HepG2 (cell line): ENCODE measurements around the gene GLTPD2. TPM values are rescaled to one million over a fixed set of nuclear protein-coding genes. Genes with fewer than 3 reads are reported as not detected.

Source experiments
- ATF1 ChIP-seq: IDR thresholded peaks from 2 replicates; pipeline ENCODE4 v1.6.1; 2016; ENCODE audit warnings: mild to moderate bottlenecking, control low read depth
- BHLHE40 ChIP-seq: IDR thresholded peaks from 2 replicates; pipeline ENCODE4 v1.6.1; 2011; ENCODE audit warnings: low read length, improper control_type of control experiment
- HMGA1 ChIP-seq: sonication (generic); formaldehyde crosslinking; conservative IDR thresholded peaks from 2 replicates; pipeline ENCODE4 v1.4.0; 2020; ENCODE audit warnings: missing genetic modification reagents
- HMGXB4 ChIP-seq, 2 experiments: sonication (generic) in 1 of 2; formaldehyde crosslinking in 1 of 2; IDR thresholded peaks; 2 replicates each; pipeline versions ENCODE4 v1.4.0 to v1.6.1; 2018 to 2020; ENCODE audit warnings: missing genetic modification reagents in 2 of 2, borderline replicate concordance in 1 of 2, low read depth in 1 of 2, mild to moderate bottlenecking in 1 of 2, missing biosample characterization in 1 of 2
- HNRNPK ChIP-seq: fragments of 200-400 bp; formaldehyde crosslinking; IDR thresholded peaks from 2 replicates; pipeline ENCODE4 v1.6.1; 2018; ENCODE audit warnings: low read length, low read depth, moderate library complexity, mild to moderate bottlenecking; ENCODE audit not compliant: poor library complexity, severe bottlenecking
- MEIS1 ChIP-seq: sonication (generic); formaldehyde crosslinking; IDR thresholded peaks from 2 replicates; pipeline ENCODE4 v1.9.0; 2021; ENCODE audit warnings: mild to moderate bottlenecking, missing genetic modification reagents, moderate library complexity, borderline replicate concordance
- NCOA1 ChIP-seq: sonication (generic); formaldehyde crosslinking; IDR thresholded peaks from 2 replicates; pipeline ENCODE4 v1.9.0; 2021; ENCODE audit warnings: missing genetic modification reagents
- NR2C2 ChIP-seq: sonication (generic); formaldehyde crosslinking; IDR thresholded peaks from 2 replicates; pipeline ENCODE4 v1.4.0; 2020; ENCODE audit warnings: missing genetic modification reagents, mild to moderate bottlenecking, moderate library complexity, borderline replicate concordance
- PAF1 ChIP-seq: IDR thresholded peaks from 2 replicates; pipeline ENCODE4 v1.6.1; 2016; ENCODE audit warnings: missing genetic modification reagents, missing compliant biosample characterization
- PAX8 ChIP-seq: sonication (generic); formaldehyde crosslinking; IDR thresholded peaks from 2 replicates; pipeline ENCODE4 v1.8.0; 2022; ENCODE audit warnings: mild to moderate bottlenecking, missing genetic modification reagents, borderline replicate concordance
- PLSCR1 ChIP-seq: sonication (generic); formaldehyde crosslinking; IDR thresholded peaks from 2 replicates; pipeline ENCODE4 v1.5.0; 2020; ENCODE audit warnings: missing genetic modification reagents, mild to moderate bottlenecking, borderline replicate concordance
- SMARCC2 ChIP-seq: fragments of 450-650 bp; IDR thresholded peaks from 2 replicates; pipeline ENCODE4 v1.6.1; 2017; ENCODE audit warnings: antibody characterized with exemption, mild to moderate bottlenecking
- TAF15 ChIP-seq: fragments of 200-400 bp; formaldehyde crosslinking; IDR thresholded peaks from one replicate; pipeline ENCODE4 v1.6.1; 2018; ENCODE audit warnings: mild to moderate bottlenecking, low read depth, low read length; ENCODE audit not compliant: poor library complexity, severe bottlenecking
- ZNF318 ChIP-seq: sonication (generic); formaldehyde crosslinking; IDR thresholded peaks from 2 replicates; pipeline ENCODE4 v1.4.0; 2020; ENCODE audit warnings: mild to moderate bottlenecking, missing genetic modification reagents
- ZNF414 ChIP-seq: sonication (generic); formaldehyde crosslinking; IDR thresholded peaks from 2 replicates; pipeline ENCODE4 v1.5.0; 2020; ENCODE audit warnings: missing genetic modification reagents
- ZNF549 ChIP-seq: sonication (generic); formaldehyde crosslinking; IDR thresholded peaks from 2 replicates; pipeline ENCODE4 v1.5.0; 2020; ENCODE audit warnings: missing genetic modification reagents
- polyA plus RNA-seq, 8 experiments: library from polyadenylated mRNA; depleted of rRNA in 3 of 8; stranded (reverse) in 7 of 8; unstranded in 1 of 8; fragments of >200 nt; fragmentation: Illumina TruSeq in 4 of 8; extraction: Trizol in 4 of 8; gene quantifications; 2 replicates each; pipeline versions ENCODE4 v1.2.1 to v1.2.3, GENCODE V29; 2011 to 2016; ENCODE audit warnings: low read depth in 4 of 8, missing spikeins in 1 of 8, mixed read lengths in 1 of 8; ENCODE audit not compliant: insufficient read depth in 1 of 8
- total RNA-seq, 5 experiments: library from RNA; depleted of rRNA; stranded (reverse); fragments of >200 nt; fragmentation: Illumina TruSeq; extraction: Trizol; gene quantifications; 2 replicates each; pipeline ENCODE4 v1.2.3, GENCODE V29; 2016; ENCODE audit warnings: low read depth in 1 of 5

GLTPD2 gene
- total and polyA plus RNA-seq, 2 of the 13 experiments (the other 11 are each of a cell fraction or from before 2014, with no cell fraction given), result 7.5 to 12.9 TPM

- TF ChIP-seq HMGXB4 (CRISPR knock-in tag; IDR thresholded peaks at IDR 0.05; ENCODE audit: borderline replicate concordance in 1 of 2, low read depth in 1 of 2) (peak; percentile 95 to 98), MEIS1 (CRISPR knock-in tag) (no peak; the same call in 1 of the 2 replicates), ZNF414 (CRISPR knock-in tag) (no peak), NCOA1 (CRISPR knock-in tag) (no peak), BHLHE40 (no peak), TAF15 (no peak), HNRNPK (peak; percentile 81), PLSCR1 (0 out of 2 replicates have a peak, but pooled peaks have one; percentile 36), ZNF549 (0 out of 2 replicates have a peak, but pooled peaks have one; percentile 45), PAX8 (CRISPR knock-in tag) (no peak), PAF1 (CRISPR knock-in tag) (no peak), NR2C2 (CRISPR knock-in tag) (0 out of 2 replicates have a peak, but pooled peaks have one; percentile 15), HMGA1 (CRISPR knock-in tag) (no peak), SMARCC2 (no peak), ATF1 (CRISPR knock-in tag) (no peak), ZNF318 (peak; percentile 76; the same call in 1 of the 2 replicates)
Observed at GRCh38 chr17:4789951-4790704, 1.4 kb downstream of the GLTPD2 start (continued).
